Testis (tissue), 2 donors: ENCODE data around the gene CCDC18.

Source experiments
- CTCF ChIP-seq, 3 experiments: fragments of 450-650 bp in 2 of 3; fragments of 200-600 bp in 1 of 3; sonication (generic) in 1 of 3; IDR thresholded peaks; one replicate each; pipeline ENCODE4 v1.5.1; 2016 to 2019; ENCODE audit warnings: antibody characterized with exemption in 3 of 3, mild to moderate bottlenecking in 2 of 3, moderate library complexity in 1 of 3
- POLR2A ChIP-seq: fragments of 450-650 bp; IDR thresholded peaks from one replicate; pipeline ENCODE4 v1.6.1; 2017; ENCODE audit warnings: antibody characterized with exemption, mild to moderate bottlenecking, moderate library complexity

- TF ChIP-seq CTCF (IDR thresholded peaks at IDR 0.05) (no peak), POLR2A (no peak)
Measured at GRCh38 chr1:93172778-93173177, 7.7 kb upstream of the CCDC18 start.
